Measurements from ENCODE around the gene PRKAG1. TPM values are rescaled to one million over a fixed set of nuclear protein-coding genes. Genes with fewer than 3 reads are reported as not detected.
"Not testable (repeated sequence)": the region's sequence is repeated elsewhere in the genome, so short reads cannot be mapped to it uniquely, and the experiment has no call there.

PRKAG1 gene
- total RNA-seq (10 to 100 TPM; 70.1 to 89.6 (median 82.4) TPM), polyA plus RNA-seq (100 to 1,000 TPM in 1 of 3 donors, 10 to 100 TPM in 2; 60.1 to 141 (median 71.6) TPM)
- long read RNA-seq, donor 1, transcript PRKAG1-206 (12 exons, 1,699 nt) = major isoform, 7 of 9 reads
- long read RNA-seq, donor 1, partial matches to known transcripts = 0 of 9 reads
- long read RNA-seq, donor 1, other reads (novel, unspliced or antisense) = 0 of 9 reads
- long read RNA-seq, donor 2, partial matches to known transcripts = 0 of 4 reads
- long read RNA-seq, donor 2, other reads (novel, unspliced or antisense) = 0 of 4 reads
- long read RNA-seq, donor 3, transcript PRKAG1-206 (12 exons, 1,699 nt) = major isoform, 9 of 10 reads
- long read RNA-seq, donor 3, partial matches to known transcripts = 0 of 10 reads
- long read RNA-seq, donor 3, other reads (novel, unspliced or antisense) = 0 of 10 reads
- long read RNA-seq, donor 4, transcript PRKAG1-206 (12 exons, 1,699 nt) = major isoform, 47 of 64 reads
- long read RNA-seq, donor 4, partial matches to known transcripts = 4 of 64 reads
- long read RNA-seq, donor 4, other reads (novel, unspliced or antisense) = 8 of 64 reads
- long read RNA-seq, donor 5, transcript PRKAG1-206 (12 exons, 1,699 nt) = major isoform, 71 of 93 reads
- long read RNA-seq, donor 5, transcript PRKAG1-202 (12 exons, 1,679 nt) = minor isoform, 5 of 93 reads
- long read RNA-seq, donor 5, transcript PRKAG1-205 (11 exons, 1,531 nt) = minor isoform, 6 of 93 reads
- long read RNA-seq, donor 5, partial matches to known transcripts = 4 of 93 reads
- long read RNA-seq, donor 5, other reads (novel, unspliced or antisense) = 7 of 93 reads
- long read RNA-seq, donor 6, transcript PRKAG1-206 (12 exons, 1,699 nt) = major isoform, 37 of 50 reads
- long read RNA-seq, donor 6, partial matches to known transcripts = 4 of 50 reads
- long read RNA-seq, donor 6, other reads (novel, unspliced or antisense) = 6 of 50 reads
- long read RNA-seq, donor 7, transcript PRKAG1-206 (12 exons, 1,699 nt) = major isoform, 5 of 5 reads
- long read RNA-seq, donor 7, partial matches to known transcripts = 0 of 5 reads
- long read RNA-seq, donor 7, other reads (novel, unspliced or antisense) = 0 of 5 reads
- long read RNA-seq, donor 8, transcript PRKAG1-206 (12 exons, 1,699 nt) = major isoform, 16 of 48 reads
- long read RNA-seq, donor 8, partial matches to known transcripts = 20 of 48 reads
- long read RNA-seq, donor 8, other reads (novel, unspliced or antisense) = 10 of 48 reads
- long read RNA-seq, donor 9, transcript PRKAG1-206 (12 exons, 1,699 nt) = major isoform, 10 of 29 reads
- long read RNA-seq, donor 9, partial matches to known transcripts = 16 of 29 reads
- long read RNA-seq, donor 9, other reads (novel, unspliced or antisense) = 0 of 29 reads
- long read RNA-seq, donor 10, transcript PRKAG1-206 (12 exons, 1,699 nt) = major isoform, 9 of 9 reads
- long read RNA-seq, donor 10, partial matches to known transcripts = 0 of 9 reads
- long read RNA-seq, donor 10, other reads (novel, unspliced or antisense) = 0 of 9 reads

GRCh38 chr12:49018261-49019119 lies at the start of gene PRKAG1:
TSS of gene PRKAG1 (minus strand) at chr12:49018776. CDS start at chr12:49018740, 36 bp downstream.
- peak; percentile 94 to 98 (median 96) for DNase-seq
- H3K9me3 ChIP-seq (replicated peaks in 1 of 3) = no peaks in the 10 kb centered on the region
- intact Hi-C loops (cut with DNase I) = no loop called here
- peaks cover 0 to 26% of the 10 kb centered on the region in 2 donors for H3K36me3 ChIP-seq (replicated peaks in 1 of 2)
- H3K27me3 ChIP-seq = no peaks in the 10 kb centered on the region
- WGBS, 4 donors = 0 to 1% (median 0%) methylated on average over 25 to 59 of the region's 59 CpGs
- peak within 1 kb of the TSS; percentile 63 to 85 (median 68) for H3K4me3 ChIP-seq
- peaks cover 23 to 31% of the 10 kb centered on the region in 2 donors for H3K4me1 ChIP-seq (replicated peaks in 1 of 2)
- TF ChIP-seq POLR2A (IDR thresholded peaks at IDR 0.05) (peak; percentile 91 to 95), CTCF (IDR thresholded peaks at IDR 0.05) (peak in 5 of 6 experiments; percentile 16 to 45 (median 31))
- H3K27ac ChIP-seq = peak within 1 kb of the TSS; percentile 96 to 99 (median 97)

GRCh38 chr12:49066120-49066519 lies 47.5 kb upstream of the PRKAG1 start:
- H3K27ac ChIP-seq = no peak overlapping the region
- no peak overlapping the region for H3K4me3 ChIP-seq
- 68 to 84% (median 78%) methylated on average over 4 of the region's 4 CpGs for WGBS, 4 donors
- intact Hi-C loops (cut with DNase I) = loop anchor here (10.0 kb wide), 1 partner anchor 59 kb away; no protein-coding TSS in a partner anchor
- H3K9me3 ChIP-seq (replicated peaks in 1 of 3) = no peaks in the 10 kb centered on the region
- no peaks in the 10 kb centered on the region for H3K27me3 ChIP-seq
- H3K36me3 ChIP-seq (replicated peaks in 1 of 2) = no peaks in the 10 kb centered on the region
- DNase-seq = no peak
- peaks cover 4 to 15% of the 10 kb centered on the region in 2 donors for H3K4me1 ChIP-seq (replicated peaks in 1 of 2)
- TF ChIP-seq POLR2A (IDR thresholded peaks at IDR 0.05) = no peak
- TF ChIP-seq CTCF (IDR thresholded peaks at IDR 0.05) = no peak

- no peak overlapping the region for H3K27ac ChIP-seq
- H3K36me3 ChIP-seq (replicated peaks in 1 of 2) = no peaks in the 10 kb centered on the region
- intact Hi-C loops (cut with DNase I) = loop anchor here (10.0 kb wide), 1 partner anchor 60 kb away; no protein-coding TSS in a partner anchor
- H3K4me1 ChIP-seq (replicated peaks in 1 of 2) = peaks cover 5 to 10% of the 10 kb centered on the region in 2 donors
- TF ChIP-seq CTCF (IDR thresholded peaks at IDR 0.05) (no peak), POLR2A (IDR thresholded peaks at IDR 0.05) (no peak)
- no peaks in the 10 kb centered on the region for H3K27me3 ChIP-seq
- WGBS, 4 donors = 87 to 88% (median 88%) methylated on average over 2 to 5 of the region's 5 CpGs
- H3K9me3 ChIP-seq (replicated peaks in 1 of 3) = no peaks in the 10 kb centered on the region
- no peak overlapping the region for H3K4me3 ChIP-seq
- DNase-seq = no peak
These were observed 46.2 kb upstream of the PRKAG1 start for GRCh38 chr12:49064767-49065152.

- not testable (repeated sequence) for H3K27me3 ChIP-seq
- 86 to 94% (median 91%) methylated on average over 17 of the region's 17 CpGs for WGBS, 4 donors
These were observed 43.3 kb upstream of the PRKAG1 start for GRCh38 chr12:49061916-49062315.

More at GRCh38 chr12:49061916-49062315, 43.3 kb upstream of the PRKAG1 start:
- H3K4me3 ChIP-seq; H3K36me3 ChIP-seq (replicated peaks in 1 of 2); H3K9me3 ChIP-seq (replicated peaks in 1 of 3); H3K27ac ChIP-seq: not testable (repeated sequence)
- intact Hi-C loops (cut with DNase I) = loop anchor here (10.0 kb wide), 1 partner anchor 63 kb away; no protein-coding TSS in a partner anchor
- H3K4me1 ChIP-seq (replicated peaks in 1 of 2) = peaks cover 24 to 25% of the 10 kb centered on the region in 2 donors
- DNase-seq = peak in 1 of 7 donors; percentile 23

All from adrenal gland (tissue), 19 donors.